Stimulated activated CD8-positive, alpha-beta memory T cell treated with anti-CD3 and anti-CD28 coated beads, Interleukin-15, amount 100 ng/mL, for 24 hours (primary cell): ENCODE measurements around the gene MARK3.

Experiments used
- DNase-seq: peaks from one replicate; pipeline ENCODE4 v3.0.0-alpha.2; 2020; ENCODE audit warnings: low read depth

The MARK3 gene

GRCh38 chr14:103550451-103551337, 165.5 kb downstream of the MARK3 start:
- no peak for DNase-seq

GRCh38 chr14:103551338-103551762, 166.1 kb downstream of the MARK3 start:
- no peak for DNase-seq

- no peak for DNase-seq
These were observed 167.0 kb downstream of the MARK3 start for GRCh38 chr14:103552011-103552845.

- DNase-seq = no peak
These were observed 167.6 kb downstream of the MARK3 start for GRCh38 chr14:103552846-103553210.
